Common myeloid progenitor, CD34-positive (primary cell): Measurements from ENCODE around the gene CLDN9.

ENCODE experiments used
- CTCF ChIA-PET: fragments of 350-600 bp; sonication (Branson Sonifier 250); formaldehyde crosslinking; loops from one replicate; lab custom pipeline; 2021; ENCODE audit warnings: antibody characterized with exemption; lab: Charles Lee
- POLR2A ChIA-PET: fragments of 350-600 bp; sonication (Branson Sonifier 250); formaldehyde crosslinking; loops from one replicate; lab custom pipeline; 2021; ENCODE audit warnings: antibody characterized with exemption; lab: Charles Lee
- DNase-seq, 3 donors: peaks; one replicate each; pipeline versions ENCODE4 v3.0.0 to v3.0.0-alpha.2; 2013
- H3K27ac ChIP-seq, 2 experiments: 1 replicate in 1 of 2; 2 replicates in 1 of 2; pipeline ENCODE4 v1.7.0; 2013; ENCODE audit warnings: inconsistent platforms in 2 of 2, low read length in 2 of 2, mild to moderate bottlenecking in 2 of 2, low read depth in 1 of 2, moderate library complexity in 1 of 2; ENCODE audit not compliant: severe bottlenecking in 2 of 2, insufficient read depth in 1 of 2, poor library complexity in 1 of 2
- H3K27me3 ChIP-seq, 5 experiments: replicated peaks in 2 of 5; 1 replicate in 3 of 5; 2 replicates in 2 of 5; pipeline versions ENCODE4 v1.6.1 to v1.7.0; 2013; ENCODE audit warnings: low read length in 4 of 5, mild to moderate bottlenecking in 2 of 5, moderate library complexity in 2 of 5, inconsistent platforms in 1 of 5; ENCODE audit not compliant: insufficient read depth in 5 of 5, control insufficient read depth in 4 of 5
- H3K36me3 ChIP-seq, 4 experiments: 1 replicate in 2 of 4; 2 replicates in 2 of 4; pipeline versions ENCODE4 v1.6.1 to v1.7.0; 2013; ENCODE audit warnings: low read length in 3 of 4, control low read depth in 1 of 4, mild to moderate bottlenecking in 1 of 4; ENCODE audit not compliant: control insufficient read depth in 4 of 4, insufficient read depth in 4 of 4
- H3K4me1 ChIP-seq, 4 experiments: 1 replicate in 3 of 4; 2 replicates in 1 of 4; pipeline versions ENCODE4 v1.6.1 to v1.7.1; 2013; ENCODE audit warnings: low read length in 3 of 4, mild to moderate bottlenecking in 3 of 4, control low read depth in 1 of 4, inconsistent platforms in 1 of 4, moderate library complexity in 1 of 4; ENCODE audit not compliant: control insufficient read depth in 4 of 4, insufficient read depth in 4 of 4; ENCODE audit errors: control extremely low read depth in 1 of 4
- H3K4me3 ChIP-seq, 7 experiments: 1 replicate in 4 of 7; 2 replicates in 3 of 7; pipeline versions ENCODE4 v1.5.1 to v1.7.0; 2013; ENCODE audit warnings: mild to moderate bottlenecking in 7 of 7, low read length in 6 of 7, moderate library complexity in 6 of 7, inconsistent platforms in 2 of 7, low read depth in 2 of 7, control low read depth in 1 of 7; ENCODE audit not compliant: insufficient read depth in 4 of 7, control insufficient read depth in 1 of 7; ENCODE audit errors: extremely low read depth in 1 of 7
- H3K9me3 ChIP-seq, 5 experiments: 1 replicate in 4 of 5; 2 replicates in 1 of 5; pipeline versions ENCODE4 v1.6.1 to v1.7.1; 2013; ENCODE audit warnings: low read length in 4 of 5, mild to moderate bottlenecking in 2 of 5, inconsistent platforms in 1 of 5, low read depth in 1 of 5, moderate library complexity in 1 of 5; ENCODE audit not compliant: control insufficient read depth in 4 of 5, insufficient read depth in 2 of 5; ENCODE audit errors: control extremely low read depth in 1 of 5
- WGBS: methylation state at CpG from one replicate; pipeline ENCODE4 v1.1.5; 2013; ENCODE audit not compliant: insufficient coverage; 5-methylcytosine and 5-hydroxymethylcytosine counted together

The CLDN9 gene

DNA sequence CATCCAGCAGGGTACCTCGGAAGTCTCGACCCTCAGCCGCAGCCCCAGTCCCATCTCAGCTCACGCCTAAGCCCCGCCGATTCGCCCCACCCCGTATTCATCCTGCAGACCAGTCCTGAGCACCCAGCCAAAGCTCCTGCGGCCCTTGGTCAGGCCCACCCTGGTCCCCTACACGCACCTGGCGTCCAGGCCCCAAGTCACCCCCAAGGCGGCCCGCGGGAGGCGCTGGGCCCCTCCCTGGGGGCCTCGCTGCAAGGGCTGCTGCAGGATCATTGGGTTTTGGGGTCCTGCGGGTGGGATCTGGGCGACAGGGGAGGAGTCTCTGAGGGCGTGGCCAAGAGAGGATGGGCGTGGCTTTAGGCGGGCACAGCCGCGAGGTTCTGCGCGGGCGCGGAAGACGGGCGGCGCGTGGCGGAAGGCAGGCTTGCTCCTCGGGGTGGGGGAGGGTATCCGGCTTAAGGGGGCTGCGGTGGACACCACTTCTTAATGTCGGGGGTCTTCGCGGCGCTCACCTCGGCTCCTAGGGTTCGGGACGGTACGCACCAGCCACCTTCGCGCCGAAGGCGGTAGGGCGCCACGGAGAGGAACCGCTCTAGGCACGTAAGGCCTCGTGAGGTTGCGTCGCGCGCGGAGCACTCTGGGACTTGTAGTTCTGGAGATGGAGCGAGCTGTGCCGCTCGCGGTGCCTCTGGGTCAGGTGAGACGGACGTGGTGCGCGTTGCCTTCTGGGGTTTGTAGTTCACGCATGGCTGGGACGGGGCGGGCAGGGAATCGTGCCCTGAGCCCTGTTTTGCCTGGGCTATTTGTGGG, 11.2 kb downstream of the CLDN9 start, which contains the start of the genes HCFC1R1 and THOC6:
Gene HCFC1R1 (minus strand): TSS at position 274 of the 810 bp plus-strand sequence. CDS start 1 bp downstream, at position 273.
Gene THOC6 (plus strand): TSS at position 367 of the 810 bp plus-strand sequence. CDS start 292 bp downstream, at position 659.
- POLR2A ChIA-PET: no interaction called here
- peaks cover 0 to 61% (median 57%) of the 10 kb centered on the region in 4 experiments for H3K4me1 ChIP-seq
- DNase-seq: peak; percentile 98

DNA sequence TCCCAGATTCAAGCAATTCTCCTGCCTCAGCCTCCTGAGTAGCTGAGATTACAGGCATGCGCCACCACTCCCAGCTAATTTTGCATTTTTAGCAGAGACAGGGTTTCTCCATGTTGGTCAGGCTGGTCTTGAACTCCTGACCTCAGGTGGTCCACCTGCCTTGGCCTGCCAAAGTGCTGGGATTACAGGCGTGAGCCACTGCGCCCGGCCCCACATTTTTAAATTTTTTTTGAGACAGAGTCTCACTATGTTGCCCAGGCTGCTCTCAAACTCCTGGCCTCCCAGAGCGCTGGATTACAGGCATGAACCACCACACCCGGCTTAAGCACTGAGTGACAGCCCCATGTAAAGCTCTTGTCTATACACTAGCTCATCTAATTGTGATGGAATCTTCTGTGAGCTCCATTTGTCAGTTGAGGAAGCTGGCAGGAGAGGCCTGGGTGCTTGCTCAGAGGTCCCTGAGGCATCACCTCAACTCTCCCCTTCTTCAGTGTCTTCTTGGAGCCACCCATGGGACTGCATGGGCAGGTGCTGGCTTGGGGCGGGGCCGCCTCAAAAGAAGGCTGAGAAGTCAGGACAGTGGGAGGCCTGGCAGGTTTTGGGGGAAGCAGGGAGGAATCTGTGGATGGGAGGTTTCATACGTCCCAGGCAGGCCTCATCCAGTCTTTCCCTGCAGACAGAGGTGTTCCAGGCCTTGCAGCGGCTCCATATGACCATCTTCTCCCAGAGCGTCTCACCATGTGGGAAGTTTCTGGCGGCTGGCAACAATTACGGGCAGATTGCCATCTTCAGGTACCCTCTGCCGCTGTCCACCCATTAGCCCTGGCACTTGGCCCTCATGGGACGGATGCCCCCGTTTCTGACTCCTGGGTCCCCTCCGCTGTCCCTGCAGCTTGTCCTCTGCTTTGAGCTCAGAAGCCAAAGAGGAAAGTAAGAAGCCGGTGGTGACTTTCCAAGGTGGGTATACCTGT, 12.6 kb downstream of the CLDN9 start:
- CTCF ChIA-PET: interaction anchor here (1.1 to 12.5 kb wide), 5 partner anchors 8 to 34 kb away, joined by 4 to 197 read pairs (median 6); partner anchors contain the start of genes BICDL2 and MMP25
- peaks cover 5 to 22% (median 19%) of the 10 kb centered on the region in 4 experiments for H3K36me3 ChIP-seq
- H3K4me3 ChIP-seq: no peak overlapping the region
- H3K4me1 ChIP-seq: peaks cover 0 to 60% (median 58%) of the 10 kb centered on the region in 4 experiments
- H3K27ac ChIP-seq: no peak overlapping the region
- POLR2A ChIA-PET: no interaction called here
- DNase-seq: no peak
- WGBS: 97% methylated on average over 17 of the region's 18 CpGs
- peaks cover 0 to 20% (median 15%) of the 10 kb centered on the region in 5 experiments for H3K27me3 ChIP-seq
- H3K9me3 ChIP-seq: no peaks in the 10 kb centered on the region

More for the DNA sequence above, 11.2 kb downstream of the CLDN9 start, which contains the start of the genes HCFC1R1 and THOC6:
- peak within 1 kb of the TSS; percentile 81 to 90 for H3K27ac ChIP-seq
- H3K4me3 ChIP-seq: peak within 1 kb of the TSS; percentile 16 to 82 (median 77)
- peaks cover 5 to 22% (median 19%) of the 10 kb centered on the region in 4 experiments for H3K36me3 ChIP-seq
- WGBS: under 1% methylated on average over 58 of the region's 69 CpGs
- H3K9me3 ChIP-seq: no peaks in the 10 kb centered on the region
- peaks cover 0 to 6% (median 4%) of the 10 kb centered on the region in 5 experiments for H3K27me3 ChIP-seq
- CTCF ChIA-PET: interaction anchor here (1.3 to 12.5 kb wide), 6 partner anchors 7 to 21 kb away, joined by 3 to 197 read pairs (median 53); no protein-coding TSS in a partner anchor

DNA sequence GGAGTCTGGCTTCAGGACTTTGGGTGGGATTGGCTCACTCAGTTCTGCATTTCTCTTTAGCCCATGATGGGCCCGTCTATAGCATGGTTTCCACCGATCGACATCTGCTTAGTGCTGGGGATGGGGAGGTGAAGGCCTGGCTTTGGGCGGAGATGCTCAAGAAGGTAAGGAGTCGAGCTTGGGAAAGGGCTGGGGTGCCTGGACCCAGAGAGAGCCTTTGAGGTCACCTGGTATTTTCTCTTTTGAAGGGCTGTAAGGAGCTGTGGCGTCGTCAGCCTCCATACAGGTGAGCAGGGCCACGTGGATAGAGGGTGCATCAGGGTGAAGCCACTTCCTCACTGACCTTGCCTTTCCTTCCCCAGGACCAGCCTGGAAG, 13.3 kb downstream of the CLDN9 start:
- peaks cover 0 to 54% (median 52%) of the 10 kb centered on the region in 4 experiments for H3K4me1 ChIP-seq
- ChIA-PET POLR2A (no interaction called here), CTCF (interaction anchor here (0.9 to 12.5 kb wide), 6 partner anchors 5 to 34 kb away, joined by 3 to 197 read pairs (median 52); partner anchors contain the start of genes BICDL2, CLDN6, HCFC1R1 and MMP25)
- WGBS: 97% methylated on average over 8 of the region's 8 CpGs
- no peak overlapping the region for H3K27ac ChIP-seq
- H3K27me3 ChIP-seq: peaks cover 0 to 27% (median 21%) of the 10 kb centered on the region in 5 experiments
- no peak overlapping the region for H3K4me3 ChIP-seq
- H3K36me3 ChIP-seq: peaks cover 5 to 22% (median 19%) of the 10 kb centered on the region in 4 experiments
- no peak for DNase-seq
- no peaks in the 10 kb centered on the region for H3K9me3 ChIP-seq

DNA sequence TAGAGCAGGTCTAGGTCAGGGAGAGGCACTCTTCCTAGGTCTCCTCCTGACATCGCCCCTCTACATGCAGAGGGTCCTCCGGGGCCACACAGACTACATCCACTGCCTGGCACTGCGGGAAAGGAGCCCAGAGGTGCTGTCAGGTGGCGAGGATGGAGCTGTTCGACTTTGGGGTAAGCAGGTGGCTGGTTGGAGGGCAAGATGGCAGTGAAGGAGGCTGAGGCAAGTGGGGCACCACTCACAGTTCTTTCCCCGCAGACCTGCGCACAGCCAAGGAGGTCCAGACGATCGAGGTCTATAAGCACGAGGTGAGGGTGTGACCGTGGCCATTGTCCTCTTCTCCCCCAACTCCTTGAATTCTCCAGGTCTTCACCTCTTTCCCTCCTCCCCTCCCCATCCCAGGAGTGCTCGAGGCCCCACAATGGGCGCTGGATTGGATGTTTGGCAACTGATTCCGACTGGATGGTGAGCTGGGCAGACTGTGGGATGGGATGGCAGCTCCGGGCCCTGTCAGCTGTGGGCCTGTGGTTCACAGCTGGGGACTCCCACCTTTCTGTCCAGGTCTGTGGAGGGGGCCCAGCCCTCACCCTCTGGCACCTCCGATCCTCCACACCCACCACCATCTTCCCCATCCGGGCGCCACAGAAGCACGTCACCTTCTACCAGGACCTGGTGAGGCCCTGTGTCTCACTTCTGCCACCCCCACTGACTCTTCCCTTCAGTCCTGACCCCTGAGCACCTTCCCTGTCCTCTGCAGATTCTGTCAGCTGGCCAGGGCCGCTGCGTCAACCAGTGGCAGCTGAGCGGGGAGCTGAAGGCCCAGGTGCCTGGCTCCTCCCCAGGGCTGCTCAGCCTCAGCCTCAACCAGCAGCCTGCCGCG, 14.1 kb downstream of the CLDN9 start:
- WGBS: 95% methylated on average over 22 of the region's 24 CpGs
- ChIA-PET POLR2A (interaction anchor here (1.4 to 1.6 kb wide), 2 partner anchors 9 to 23 kb away, joined by 5 to 7 read pairs; partner anchors contain the start of gene CLDN6), CTCF (interaction anchor here (0.9 to 12.5 kb wide), 13 partner anchors 6 to 80 kb away, joined by 3 to 197 read pairs (median 10); partner anchors contain the start of genes BICDL2, CLDN6, CLDN9 and HCFC1R1)
- no peaks in the 10 kb centered on the region for H3K9me3 ChIP-seq
- peaks cover 0 to 35% (median 21%) of the 10 kb centered on the region in 5 experiments for H3K27me3 ChIP-seq
- peaks cover 5 to 22% (median 19%) of the 10 kb centered on the region in 4 experiments for H3K36me3 ChIP-seq
- no peak overlapping the region for H3K4me3 ChIP-seq
- H3K4me1 ChIP-seq: peaks cover 0 to 45% (median 43%) of the 10 kb centered on the region in 4 experiments
- DNase-seq: no peak
- no peak overlapping the region for H3K27ac ChIP-seq

DNA sequence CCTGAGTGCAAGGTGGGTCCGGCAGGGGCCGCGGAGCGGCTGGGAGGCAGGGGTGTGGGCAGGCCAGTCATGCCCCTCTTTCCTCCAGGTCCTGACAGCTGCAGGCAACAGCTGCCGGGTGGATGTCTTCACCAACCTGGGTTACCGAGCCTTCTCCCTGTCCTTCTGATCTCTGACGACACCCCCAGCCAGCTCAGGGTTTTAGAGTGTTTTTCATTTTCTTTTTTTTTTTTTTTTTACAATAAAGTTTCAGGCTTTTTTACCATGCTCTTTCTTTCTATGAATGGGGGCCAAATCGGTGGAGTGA, 14.7 kb downstream of the CLDN9 start:
- POLR2A ChIA-PET: interaction anchor here (0.8 to 1.6 kb wide), 4 partner anchors 9 to 1388 kb away, joined by 3 to 7 read pairs (median 6); partner anchors contain the start of gene CLDN6
- H3K4me3 ChIP-seq: no peak overlapping the region
- no peak overlapping the region for H3K27ac ChIP-seq
- H3K36me3 ChIP-seq: peaks cover 5 to 22% (median 19%) of the 10 kb centered on the region in 4 experiments
- H3K9me3 ChIP-seq: no peaks in the 10 kb centered on the region
- H3K4me1 ChIP-seq: peaks cover 0 to 39% (median 37%) of the 10 kb centered on the region in 4 experiments
- no peak for DNase-seq
- H3K27me3 ChIP-seq: peaks cover 0 to 41% (median 25%) of the 10 kb centered on the region in 5 experiments
- WGBS: 100% methylated on average over 3 of the region's 8 CpGs
- CTCF ChIA-PET: interaction anchor here (1.1 to 12.5 kb wide), 12 partner anchors 7 to 81 kb away, joined by 3 to 197 read pairs (median 12); partner anchors contain the start of genes BICDL2, CLDN6, CLDN9 and HCFC1R1
